Stimulated activated naive B cell treated with anti-CD40 and anti-IgM and Interleukin-4, amounts not matched to agents 10 μg/mL and 1 μg/mL and 100 μg/mL, for 72 hours (primary cell): ENCODE measurements around the gene GHITM.
"Not testable (repeated sequence)": the region's sequence is repeated elsewhere in the genome, so short reads cannot be mapped to it uniquely, and the experiment has no call there.

Experiments
- ATAC-seq, 2 donors: fragments of 150-1000 bp; cut with Tn5 transposase; replicated peaks; 2 replicates each; pipeline ENCODE4 v1.10.0; 2021; ENCODE audit warnings: moderate library complexity in 1 of 2
- DNase-seq: peaks from one replicate; pipeline ENCODE4 v3.0.0; 2021
- H3K27ac Mint-ChIP-seq: one replicate; pipeline ENCODE4 v1.8.0; 2022; ENCODE audit warnings: mild to moderate bottlenecking, mixed read lengths
- H3K27me3 Mint-ChIP-seq, 2 donors: one replicate each; pipeline ENCODE4 v1.8.0; 2022; ENCODE audit warnings: mixed read lengths in 2 of 2
- H3K36me3 Mint-ChIP-seq, 2 donors: one replicate each; pipeline ENCODE4 v1.8.0; 2022; ENCODE audit warnings: mixed read lengths in 2 of 2, mild to moderate bottlenecking in 1 of 2
- H3K4me1 Mint-ChIP-seq, 2 donors: one replicate each; pipeline ENCODE4 v1.8.0; 2022; ENCODE audit warnings: mixed read lengths in 2 of 2, mild to moderate bottlenecking in 1 of 2
- H3K4me3 Mint-ChIP-seq, 2 donors: one replicate each; pipeline ENCODE4 v1.8.0; 2022; ENCODE audit warnings: mild to moderate bottlenecking in 2 of 2, mixed read lengths in 2 of 2, moderate library complexity in 1 of 2
- H3K9me3 Mint-ChIP-seq, 2 donors: one replicate each; pipeline ENCODE4 v1.8.0; 2022; ENCODE audit warnings: mixed read lengths in 2 of 2, mild to moderate bottlenecking in 1 of 2

GHITM gene

DNA sequence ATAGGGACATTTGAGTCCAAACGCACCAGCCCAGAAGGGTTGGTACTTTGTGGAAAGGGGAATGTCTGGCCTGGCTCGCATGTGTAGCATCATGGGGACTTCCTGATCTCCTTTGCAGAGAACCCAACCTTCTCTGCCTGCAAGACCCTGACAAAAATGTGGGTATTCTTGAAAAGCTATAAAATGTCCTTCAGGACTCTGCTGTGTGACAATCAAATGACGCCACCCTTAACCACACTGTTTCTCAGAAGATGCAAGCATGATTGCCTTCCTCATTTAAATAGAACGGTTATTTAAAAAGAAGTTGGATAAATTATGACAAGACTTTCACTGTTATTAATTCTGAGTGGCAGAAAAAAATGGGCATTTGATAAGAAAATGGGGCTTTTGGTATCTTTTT, 19.2 kb downstream of the GHITM start:
- H3K9me3 Mint-ChIP-seq, result no peaks in the 10 kb centered on the region
- peak overlapping the region; percentile 7 to 8 for H3K4me3 Mint-ChIP-seq
- ATAC-seq, result peak; percentile 75 to 79
- peaks cover 7 to 8% of the 10 kb centered on the region in 2 donors for H3K27me3 Mint-ChIP-seq
- DNase-seq, result no peak
- no peak overlapping the region for H3K27ac Mint-ChIP-seq
- peaks cover 16 to 25% of the 10 kb centered on the region in 2 donors for H3K36me3 Mint-ChIP-seq
- peaks cover 16 to 29% of the 10 kb centered on the region in 2 donors for H3K4me1 Mint-ChIP-seq

DNA sequence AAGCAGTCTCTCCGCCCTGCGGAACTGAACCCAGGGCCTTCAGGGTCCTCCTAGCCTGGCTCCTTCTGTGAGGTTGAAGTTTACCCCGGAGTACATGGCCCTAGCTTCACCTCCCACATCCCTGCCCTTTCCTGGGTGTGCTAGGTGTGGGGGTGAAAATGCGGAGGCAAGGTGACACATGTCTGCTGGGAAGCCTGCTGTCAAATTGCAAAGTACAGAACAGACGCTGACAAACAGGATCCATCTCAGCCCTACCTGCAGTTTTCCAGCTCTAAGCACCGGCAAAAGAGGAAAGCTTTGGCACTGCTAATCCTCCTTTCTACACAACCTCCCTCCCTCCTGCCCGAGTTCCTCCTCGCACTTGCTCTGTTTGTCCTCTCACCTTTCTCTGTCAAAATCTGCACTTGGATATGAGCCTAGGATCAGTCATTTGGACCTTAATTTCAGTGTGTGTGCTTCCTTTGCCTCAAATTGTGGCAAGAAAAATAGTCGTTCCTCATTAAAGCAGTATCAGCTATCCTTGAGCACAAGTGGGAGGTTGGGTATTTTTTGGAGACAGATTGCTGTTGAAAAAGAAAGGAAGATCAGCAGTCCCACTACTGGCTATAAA, 19.9 kb downstream of the GHITM start:
- peaks cover 19 to 35% of the 10 kb centered on the region in 2 donors for H3K4me1 Mint-ChIP-seq
- H3K9me3 Mint-ChIP-seq, result no peaks in the 10 kb centered on the region
- H3K27me3 Mint-ChIP-seq, result peaks cover 13 to 14% of the 10 kb centered on the region in 2 donors
- no peak for ATAC-seq
- no peak overlapping the region for H3K27ac Mint-ChIP-seq
- DNase-seq, result no peak
- no peak overlapping the region for H3K4me3 Mint-ChIP-seq
- peaks cover 18 to 30% of the 10 kb centered on the region in 2 donors for H3K36me3 Mint-ChIP-seq

DNA sequence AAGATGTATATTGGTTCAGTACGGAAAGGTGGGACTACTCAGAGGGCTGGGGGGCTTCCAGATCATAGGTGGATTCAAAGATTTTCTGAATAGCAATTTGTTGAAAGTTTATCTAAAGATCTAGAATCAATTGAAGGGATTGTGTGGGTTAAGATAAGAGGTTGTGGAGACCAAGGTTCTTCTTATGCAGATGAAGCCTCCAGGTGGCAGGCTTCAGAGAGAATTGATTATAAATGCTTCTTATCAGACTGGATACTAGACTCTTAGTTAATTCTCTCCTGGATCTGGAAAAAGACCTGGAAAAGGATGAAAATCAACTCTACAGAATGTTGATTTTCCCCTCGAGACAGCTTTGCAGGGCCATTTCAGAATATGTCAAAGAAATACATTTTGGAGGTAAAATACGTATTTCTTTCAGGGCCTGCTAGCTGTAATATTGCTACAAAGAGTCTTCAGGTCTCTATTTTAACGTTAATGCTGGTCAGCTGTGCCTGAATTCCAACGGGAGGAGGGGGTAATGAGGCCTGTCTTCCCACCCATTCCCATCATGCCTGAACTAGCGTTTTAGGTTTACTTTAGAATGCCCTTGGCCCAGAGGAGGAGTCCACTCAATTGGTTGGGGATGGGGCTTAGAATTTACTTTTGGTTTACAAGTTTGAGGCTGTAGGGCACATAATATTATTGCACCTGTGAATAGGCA, 21.5 kb downstream of the GHITM start:
- peaks cover 25 to 49% of the 10 kb centered on the region in 2 donors for H3K4me1 Mint-ChIP-seq
- no peak for DNase-seq
- no peaks in the 10 kb centered on the region for H3K9me3 Mint-ChIP-seq
- H3K36me3 Mint-ChIP-seq, result peaks cover 10 to 30% of the 10 kb centered on the region in 2 donors
- ATAC-seq, result no peak
- H3K27me3 Mint-ChIP-seq, result peaks cover 14 to 20% of the 10 kb centered on the region in 2 donors
- no peak overlapping the region for H3K4me3 Mint-ChIP-seq
- H3K27ac Mint-ChIP-seq, result no peak overlapping the region

DNA sequence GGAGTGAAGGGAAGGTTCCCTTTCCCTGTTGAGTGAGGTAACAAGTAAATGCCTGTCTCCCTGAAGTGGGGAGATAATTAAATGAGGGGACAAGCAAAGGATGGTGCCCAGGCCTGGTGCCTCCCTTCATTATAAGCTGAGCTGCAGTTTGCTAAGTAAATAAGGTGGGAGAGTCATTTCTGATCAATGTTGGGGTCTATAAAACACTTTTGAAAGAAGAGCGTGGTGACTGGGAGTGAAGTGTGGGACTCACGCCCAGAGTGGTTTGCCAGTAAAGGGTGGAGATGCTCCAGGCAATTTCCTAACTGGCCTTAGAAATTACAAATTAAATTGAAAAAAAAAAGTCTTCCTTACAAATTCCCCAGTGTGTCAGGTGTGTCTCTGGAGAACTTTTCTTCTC, 24.7 kb downstream of the GHITM start:
- H3K27ac Mint-ChIP-seq, result peak overlapping the region; percentile 26
- H3K36me3 Mint-ChIP-seq, result peaks cover 26 to 30% of the 10 kb centered on the region in 2 donors
- H3K9me3 Mint-ChIP-seq, result peaks cover 0 to 5% of the 10 kb centered on the region in 2 donors
- ATAC-seq (no peak), DNase-seq (no peak)
- peaks cover 25 to 46% of the 10 kb centered on the region in 2 donors for H3K4me1 Mint-ChIP-seq
- H3K27me3 Mint-ChIP-seq, result peaks cover 14 to 28% of the 10 kb centered on the region in 2 donors
- H3K4me3 Mint-ChIP-seq, result no peak overlapping the region

DNA sequence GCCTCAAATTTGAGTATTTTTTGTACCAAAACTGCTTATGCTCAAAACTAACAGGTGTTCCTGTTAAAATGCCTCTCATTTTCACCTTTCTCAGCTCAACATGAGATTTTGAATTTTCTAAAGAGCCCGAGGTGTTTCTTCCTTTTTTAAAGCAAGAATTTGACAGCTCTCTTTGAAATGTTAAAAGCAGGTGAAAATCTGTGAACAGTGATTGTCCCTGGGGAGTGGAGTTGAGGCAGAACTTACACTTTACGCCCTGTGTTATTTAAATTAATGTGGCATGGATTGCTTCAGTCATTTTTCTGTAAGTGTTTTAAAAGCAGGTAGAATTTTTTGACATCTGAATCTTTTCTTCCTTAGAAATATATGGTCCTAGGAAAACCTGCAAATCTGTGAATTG, 25.1 kb downstream of the GHITM start:
- DNase-seq (no peak), ATAC-seq (no peak)
- Mint-ChIP-seq H3K4me1 (peaks cover 23 to 42% of the 10 kb centered on the region in 2 donors), H3K9me3 (peaks cover 0 to 5% of the 10 kb centered on the region in 2 donors), H3K36me3 (peaks cover 26 to 30% of the 10 kb centered on the region in 2 donors), H3K27me3 (peaks cover 14 to 28% of the 10 kb centered on the region in 2 donors), H3K27ac (no peak overlapping the region), H3K4me3 (no peak overlapping the region)

DNA sequence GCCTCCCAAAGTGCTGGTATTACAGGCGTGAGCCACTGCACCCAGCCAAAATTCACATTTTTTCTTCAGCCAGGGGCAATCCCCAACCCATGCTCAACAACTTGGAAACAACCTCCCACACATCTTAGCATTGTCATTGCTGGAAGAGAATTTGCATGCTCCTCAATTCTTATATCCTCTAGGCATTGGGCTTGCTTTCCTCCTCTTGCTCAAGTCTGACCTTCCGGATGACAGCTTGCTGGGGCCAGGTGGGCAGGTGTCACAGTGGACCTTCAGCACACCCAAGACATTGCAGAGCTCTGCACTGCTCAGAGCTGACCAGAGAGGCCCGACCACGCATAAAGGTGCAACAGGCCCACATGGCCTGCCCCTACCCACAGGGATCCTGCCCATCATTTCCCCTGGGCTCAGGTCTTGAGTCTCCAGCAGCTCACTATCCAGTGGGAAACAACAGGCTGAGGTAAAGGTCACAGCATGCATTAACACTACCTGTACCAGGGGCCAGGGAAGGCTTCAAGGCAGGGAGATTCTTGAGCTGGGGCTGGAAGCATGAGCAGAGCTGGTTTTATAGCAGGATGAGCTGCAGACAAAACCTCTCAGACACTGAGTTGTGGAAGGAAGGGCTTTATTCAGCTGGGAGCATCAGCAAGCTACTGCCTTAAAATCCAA, 27.4 kb downstream of the GHITM start:
- H3K4me3 Mint-ChIP-seq, result peak overlapping the region; percentile 47 to 74
- peaks cover 0 to 7% of the 10 kb centered on the region in 2 donors for H3K9me3 Mint-ChIP-seq
- peak overlapping the region; percentile 89 for H3K27ac Mint-ChIP-seq
- peaks cover 31 to 42% of the 10 kb centered on the region in 2 donors for H3K36me3 Mint-ChIP-seq
- peaks cover 14 to 28% of the 10 kb centered on the region in 2 donors for H3K27me3 Mint-ChIP-seq
- no peak for DNase-seq
- peaks cover 28 to 46% of the 10 kb centered on the region in 2 donors for H3K4me1 Mint-ChIP-seq
- peak; percentile 76 to 79 for ATAC-seq

DNA sequence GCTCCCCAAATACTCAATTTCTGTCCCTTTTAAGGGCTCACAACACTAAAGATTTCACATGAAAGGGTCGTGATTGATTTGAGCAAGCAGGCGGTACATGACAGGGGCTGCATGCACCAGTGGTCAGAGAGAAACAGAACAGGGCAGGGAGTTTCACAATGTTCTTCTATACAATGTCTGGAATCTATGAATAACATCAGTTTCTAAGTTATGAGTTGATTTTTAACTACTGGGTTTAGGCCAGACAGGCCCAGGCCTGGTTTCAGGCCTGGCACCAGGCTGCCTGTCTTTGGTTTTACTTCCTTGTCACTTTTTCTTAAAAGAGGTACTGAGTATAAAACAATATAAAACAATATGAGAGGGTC, 28.0 kb downstream of the GHITM start:
- H3K9me3 Mint-ChIP-seq, result not testable (repeated sequence)
- peak overlapping the region; percentile 47 to 74 for H3K4me3 Mint-ChIP-seq
- H3K36me3 Mint-ChIP-seq, result peaks cover 31 to 44% of the 10 kb centered on the region in 2 donors
- H3K4me1 Mint-ChIP-seq, result peaks cover 31 to 51% of the 10 kb centered on the region in 2 donors
- DNase-seq (peak; percentile 57), ATAC-seq (peak; percentile 55 to 64)
- H3K27me3 Mint-ChIP-seq, result peaks cover 14 to 28% of the 10 kb centered on the region in 2 donors
- peak overlapping the region; percentile 89 for H3K27ac Mint-ChIP-seq

DNA sequence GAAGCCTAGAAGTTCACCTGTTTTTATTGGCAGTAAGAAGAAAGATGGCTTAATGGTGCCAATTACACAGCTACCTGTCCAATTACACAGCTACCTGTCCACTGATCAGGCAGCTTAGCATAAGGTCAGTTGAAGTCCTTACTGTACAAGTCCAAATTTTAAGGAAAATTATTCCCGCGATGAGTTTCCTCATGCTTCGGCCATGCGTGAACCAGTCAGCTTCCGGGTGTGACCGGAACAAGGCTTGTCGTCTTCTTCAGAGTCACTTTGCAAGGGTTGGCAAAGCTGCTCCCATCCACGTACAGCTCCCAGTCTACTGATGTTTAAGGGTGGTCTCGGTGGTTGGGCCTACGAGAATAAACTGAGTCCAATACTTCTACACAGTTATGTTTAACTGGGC, 29.1 kb downstream of the GHITM start:
- Mint-ChIP-seq H3K27ac (peak overlapping the region; percentile 5), H3K4me1 (peaks cover 37 to 61% of the 10 kb centered on the region in 2 donors), H3K27me3 (peaks cover 8 to 23% of the 10 kb centered on the region in 2 donors), H3K36me3 (peaks cover 31 to 43% of the 10 kb centered on the region in 2 donors), H3K4me3 (peak overlapping the region in 1 of 2 donors; percentile 21)
- H3K9me3 Mint-ChIP-seq, DNase-seq, ATAC-seq: not testable (repeated sequence)

DNA sequence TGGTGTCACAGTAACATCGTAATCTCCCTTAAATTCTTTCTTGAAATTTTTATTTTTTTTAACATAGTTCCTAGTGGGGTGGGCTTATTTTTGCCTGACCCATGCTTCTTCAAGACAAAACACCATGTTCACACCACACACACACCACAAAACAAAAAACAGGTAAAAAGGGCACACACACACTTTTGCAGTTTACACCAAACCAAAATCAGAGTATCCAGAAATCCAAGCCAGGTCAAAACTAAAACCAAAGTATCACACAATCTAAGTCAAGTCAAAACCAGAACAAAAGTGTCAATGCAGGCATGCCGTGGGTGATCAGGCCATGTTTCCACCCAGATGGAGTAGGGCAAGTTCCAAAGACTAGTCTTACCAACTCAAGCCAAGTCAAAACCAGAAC, 31.9 kb downstream of the GHITM start:
- Mint-ChIP-seq H3K36me3 (peaks cover 24% of the 10 kb centered on the region in 2 donors), H3K4me1 (peaks cover 24 to 41% of the 10 kb centered on the region in 2 donors), H3K4me3 (peak overlapping the region; percentile 87 to 88), H3K27ac (peak overlapping the region; percentile 98)
- H3K27me3 Mint-ChIP-seq, H3K9me3 Mint-ChIP-seq, ATAC-seq, DNase-seq: not testable (repeated sequence)

DNA sequence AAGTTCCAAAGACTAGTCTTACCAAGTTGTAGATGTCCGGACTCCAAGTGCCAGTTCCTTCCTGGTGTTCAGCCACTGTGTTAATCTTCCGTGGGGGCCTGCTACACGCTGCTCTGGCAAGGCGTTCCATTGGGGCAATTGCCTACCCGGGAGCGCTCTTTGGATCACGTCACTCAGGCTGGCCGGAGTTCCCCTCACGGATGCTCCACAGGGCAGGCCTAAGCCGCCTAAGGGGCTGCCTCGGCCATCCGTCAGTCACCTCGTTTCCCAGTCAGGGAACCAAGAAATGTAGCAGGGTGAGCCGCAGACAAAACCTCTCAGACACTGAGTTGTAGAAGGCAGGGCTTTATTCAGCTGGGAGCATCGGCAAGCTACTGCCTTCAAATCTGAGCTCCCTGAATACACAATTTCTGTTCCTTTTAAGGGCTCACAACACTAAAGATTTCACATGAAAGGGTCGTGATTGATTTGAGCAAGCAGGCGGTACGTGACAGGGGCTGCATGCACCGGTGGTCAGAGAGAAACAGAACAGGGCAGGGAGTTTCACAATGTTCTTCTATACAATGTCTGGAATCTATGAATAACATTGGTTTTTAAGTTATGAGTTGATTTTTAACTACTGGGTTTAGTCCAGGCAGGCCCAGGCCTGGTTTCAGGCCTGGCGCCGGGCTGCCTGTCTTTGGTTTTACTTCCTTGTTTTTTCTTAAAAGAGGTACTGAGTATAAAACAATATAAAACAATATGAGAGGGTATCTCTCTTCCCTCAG, 32.6 kb downstream of the GHITM start:
- H3K27ac Mint-ChIP-seq, result peak overlapping the region; percentile 98
- ATAC-seq, result peak; percentile 52 to 60
- not testable (repeated sequence) for H3K9me3 Mint-ChIP-seq, H3K27me3 Mint-ChIP-seq
- peak; percentile 68 for DNase-seq
- H3K4me1 Mint-ChIP-seq, result peaks cover 23 to 40% of the 10 kb centered on the region in 2 donors
- H3K4me3 Mint-ChIP-seq, result peak overlapping the region; percentile 87 to 88
- peaks cover 18 to 19% of the 10 kb centered on the region in 2 donors for H3K36me3 Mint-ChIP-seq

DNA sequence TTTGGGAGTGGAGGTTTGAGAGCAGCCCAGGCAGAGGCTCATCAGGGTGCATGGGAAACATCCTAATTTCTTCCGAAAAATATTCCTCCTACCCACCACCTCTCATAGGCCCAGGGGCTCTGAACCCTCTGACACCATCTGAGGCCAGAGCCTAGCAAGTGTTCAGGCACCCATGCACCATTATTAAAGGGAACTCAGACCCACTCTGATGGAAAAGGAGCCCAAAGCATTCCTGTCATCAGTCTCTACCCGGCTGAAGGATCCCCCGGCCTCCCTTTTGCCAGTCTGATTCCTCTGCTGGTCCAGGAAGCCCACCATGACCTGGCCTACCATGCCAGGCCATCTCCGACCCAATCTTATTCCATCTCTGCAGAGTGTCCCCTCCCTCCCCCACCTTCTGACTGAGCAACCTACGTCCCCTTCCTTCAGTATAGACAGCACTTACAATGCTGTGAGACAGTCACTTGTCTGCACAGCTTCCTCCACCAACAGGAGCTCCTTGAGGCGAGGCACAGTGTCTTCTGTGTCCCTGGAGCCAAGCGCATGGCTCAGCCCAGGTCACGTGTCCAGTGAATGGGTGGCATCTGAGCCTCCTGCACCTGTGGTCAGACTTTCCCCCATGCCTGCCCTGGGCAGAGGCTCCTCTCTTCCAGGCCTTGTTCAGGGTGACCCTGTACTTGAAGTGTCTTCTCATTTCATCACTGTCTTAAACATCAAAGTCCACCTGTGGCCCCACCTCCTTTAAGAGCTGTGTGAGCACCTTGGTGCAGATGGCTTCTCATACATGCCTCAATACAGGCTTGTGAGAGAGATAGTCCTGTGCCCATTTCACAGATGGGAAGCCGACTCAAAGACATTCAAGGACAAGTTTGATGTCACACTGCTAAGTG, 33.4 kb downstream of the GHITM start:
- H3K27ac Mint-ChIP-seq, result peak overlapping the region; percentile 98
- H3K36me3 Mint-ChIP-seq, result peaks cover 13 to 14% of the 10 kb centered on the region in 2 donors
- no peak for DNase-seq
- ATAC-seq, result peak; percentile 80 to 81
- peaks cover 0 to 2% of the 10 kb centered on the region in 2 donors for H3K9me3 Mint-ChIP-seq
- H3K27me3 Mint-ChIP-seq, result no peaks in the 10 kb centered on the region
- peaks cover 25 to 33% of the 10 kb centered on the region in 2 donors for H3K4me1 Mint-ChIP-seq
- peak overlapping the region in 1 of 2 donors; percentile 88 for H3K4me3 Mint-ChIP-seq

DNA sequence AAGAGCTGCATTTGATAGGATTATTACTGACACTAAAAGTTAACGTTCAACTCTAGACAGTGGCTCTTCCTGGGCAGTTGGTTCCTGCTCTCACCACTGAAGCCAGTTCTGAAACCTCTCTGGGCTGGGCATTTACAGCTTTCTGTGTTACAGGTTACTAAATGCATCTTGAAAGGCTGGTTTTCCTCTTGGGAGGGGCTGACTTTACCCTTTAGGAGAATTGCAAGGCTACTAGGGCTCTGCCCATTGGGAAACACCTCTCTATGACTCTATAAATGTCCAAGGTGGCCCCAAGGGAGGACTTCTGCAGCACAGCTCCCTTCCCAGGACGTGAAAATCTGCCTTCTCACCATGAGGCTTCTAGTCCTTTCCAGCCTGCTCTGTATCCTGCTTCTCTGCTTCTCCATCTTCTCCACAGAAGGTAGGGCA, 34.2 kb downstream of the GHITM start, which contains the start of gene GPR15LG:
Gene GPR15LG (plus strand): TSS at position 301 of the 429 bp plus-strand sequence. CDS start 51 bp downstream, at position 352.
- ATAC-seq, result peak; percentile 6 to 21
- Mint-ChIP-seq H3K4me3 (peak within 1 kb of the TSS in 1 of 2 donors; percentile 88), H3K27me3 (no peaks in the 10 kb centered on the region), H3K36me3 (peaks cover 9 to 14% of the 10 kb centered on the region in 2 donors), H3K27ac (peak within 1 kb of the TSS; percentile 98), H3K9me3 (peaks cover 0 to 2% of the 10 kb centered on the region in 2 donors), H3K4me1 (peaks cover 25 to 29% of the 10 kb centered on the region in 2 donors)
- DNase-seq, result no peak

DNA sequence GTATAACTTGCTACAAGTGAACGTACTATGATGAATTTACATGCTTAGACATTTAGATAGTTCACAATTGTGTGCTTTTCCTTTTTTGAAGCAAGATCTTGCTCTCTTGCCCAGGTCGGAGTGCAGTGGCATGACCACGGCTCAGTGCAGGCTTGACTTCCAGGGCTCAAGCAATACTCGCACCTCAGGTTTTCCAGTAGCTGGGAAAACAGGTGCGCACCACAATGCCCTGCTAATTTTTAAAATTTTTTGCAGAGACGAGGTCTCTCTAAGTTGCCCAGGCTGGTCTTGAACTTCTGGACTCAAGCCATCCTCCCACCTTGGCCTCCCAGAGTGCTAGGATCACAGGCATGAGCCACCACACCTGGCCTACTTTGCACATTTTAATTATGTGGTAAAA, 36.1 kb downstream of the GHITM start:
- Mint-ChIP-seq H3K4me3 (no peak overlapping the region), H3K27me3 (no peaks in the 10 kb centered on the region)
- ATAC-seq, result no peak

More for the DNA sequence above, 36.1 kb downstream of the GHITM start:
- Mint-ChIP-seq H3K27ac (no peak overlapping the region), H3K9me3 (peaks cover 0 to 2% of the 10 kb centered on the region in 2 donors), H3K4me1 (peaks cover 25 to 29% of the 10 kb centered on the region in 2 donors), H3K36me3 (peaks cover 5 to 14% of the 10 kb centered on the region in 2 donors)
- DNase-seq, result no peak
